CD4-positive, alpha-beta T cell treated with Interleukin-17A for 4 hours (primary cell): ENCODE data around the gene CHD2.

Experiments used
- DNase-seq: peaks from one replicate; pipeline ENCODE4 v3.0.0-alpha.2; 2020; ENCODE audit warnings: mixed read lengths

The CHD2 gene

GRCh38 chr15:92885224-92886041 lies 14.7 kb upstream of the CHD2 start:
- DNase-seq, result no peak

DNA sequence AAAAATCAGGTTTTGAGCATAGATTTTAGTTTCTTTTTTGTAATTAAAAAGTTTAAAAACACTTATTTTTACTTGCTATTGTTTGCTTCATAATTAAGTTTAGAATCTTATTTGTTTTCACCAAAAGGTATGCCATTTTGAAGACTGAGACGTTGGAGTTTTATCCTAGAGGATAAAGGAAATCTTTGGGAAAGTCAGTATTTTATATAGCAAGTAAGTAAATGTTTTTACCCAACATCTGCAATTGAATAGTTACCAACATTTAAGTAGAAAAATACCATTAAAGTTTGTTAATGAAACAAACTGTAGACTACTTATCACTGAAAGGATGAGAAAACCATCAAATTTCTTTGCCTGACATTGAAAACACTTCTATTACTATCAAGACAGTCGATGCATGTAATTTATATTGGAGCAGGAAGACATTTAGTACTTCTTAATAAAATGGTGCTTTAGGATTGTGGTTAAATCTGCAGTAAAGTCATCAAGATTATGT lies 14.0 kb upstream of the CHD2 start:
- no peak for DNase-seq

DNA sequence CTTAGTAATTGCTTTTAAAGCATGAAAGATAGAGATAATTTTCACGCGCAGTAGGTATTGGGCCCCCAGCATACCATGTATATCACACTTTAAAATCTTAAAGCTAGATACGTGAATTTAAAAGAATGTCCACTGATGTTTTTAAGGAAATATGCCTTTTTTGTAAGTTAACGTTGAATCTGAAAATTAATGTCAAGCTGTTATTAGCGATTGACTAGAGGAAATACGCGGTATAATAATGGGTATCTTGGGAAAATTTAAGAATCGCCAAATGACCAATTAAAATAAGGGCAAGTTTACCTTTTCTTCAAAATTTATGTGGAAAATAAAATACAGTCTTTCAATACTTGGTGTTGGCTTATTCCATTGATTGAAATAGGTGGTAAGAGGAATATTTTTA lies 13.3 kb upstream of the CHD2 start:
- DNase-seq, result no peak

DNA sequence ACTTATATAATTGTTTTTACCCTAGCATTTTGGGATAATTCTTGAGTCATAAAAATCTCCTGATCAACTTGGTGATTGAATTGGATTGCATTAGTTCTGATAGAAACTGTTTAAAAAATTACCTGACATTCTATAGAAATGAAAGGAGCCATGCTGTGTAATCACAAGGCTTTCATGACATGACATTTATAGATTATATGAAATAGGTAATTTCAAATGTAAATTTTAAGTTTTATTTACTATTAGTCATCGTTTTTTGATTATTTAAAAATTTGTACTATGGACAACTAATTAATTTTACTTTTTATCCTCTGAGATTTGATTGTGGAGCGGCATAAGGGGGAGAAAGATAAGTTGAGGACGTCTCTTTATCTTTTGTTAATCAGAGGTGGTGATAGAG lies 12.3 kb upstream of the CHD2 start:
- no peak for DNase-seq

- no peak for DNase-seq
Observed at GRCh38 chr15:92889390-92890107, 10.6 kb upstream of the CHD2 start.

DNA sequence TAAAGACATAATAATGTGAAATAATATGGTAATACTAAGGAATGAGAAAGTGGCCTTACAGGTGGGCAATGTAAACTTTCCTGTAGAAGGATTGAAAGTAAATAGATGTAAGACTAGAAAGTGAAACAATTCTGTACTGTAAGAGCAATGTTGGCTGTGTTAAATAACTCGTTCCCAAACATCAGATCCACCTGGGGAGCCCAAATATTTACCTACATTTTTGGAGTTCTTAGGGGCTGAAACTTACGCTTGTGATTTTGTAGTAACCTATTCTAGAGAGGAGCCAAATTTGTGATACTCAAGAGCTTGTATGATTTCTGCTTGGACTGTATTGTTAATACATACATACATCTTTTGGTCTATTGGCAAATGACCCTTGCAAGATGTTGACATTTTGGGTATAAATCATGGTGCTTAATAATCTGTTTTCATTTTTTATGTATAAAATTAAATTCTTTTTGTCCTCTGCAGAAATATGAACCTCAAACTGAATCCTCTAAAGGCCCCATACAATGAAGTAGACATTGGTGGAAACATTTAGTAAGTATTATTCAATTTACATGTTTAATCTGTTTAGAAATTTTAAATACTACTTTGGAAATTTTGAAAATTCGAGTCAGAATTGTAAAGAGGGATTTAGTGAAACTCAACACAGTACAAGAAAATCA lies 8.5 kb upstream of the CHD2 start:
- no peak for DNase-seq

DNA sequence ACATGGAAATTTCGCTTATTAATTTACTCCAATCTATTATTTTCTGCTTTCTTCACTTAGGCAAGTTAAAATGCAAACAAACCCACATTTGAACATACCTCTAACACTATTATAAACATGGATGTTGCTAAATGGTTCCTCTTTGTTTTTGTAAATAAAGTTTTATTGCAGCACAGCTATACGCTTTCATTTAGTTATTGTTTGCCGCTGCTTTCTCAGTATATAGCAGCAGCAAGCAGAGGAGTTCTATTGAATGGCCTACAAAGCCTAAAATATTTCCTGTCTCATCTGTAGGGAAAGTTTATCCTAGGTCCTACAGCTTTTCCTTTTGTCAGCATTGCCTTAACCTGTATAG lies 7.9 kb upstream of the CHD2 start:
- DNase-seq, result no peak

DNA sequence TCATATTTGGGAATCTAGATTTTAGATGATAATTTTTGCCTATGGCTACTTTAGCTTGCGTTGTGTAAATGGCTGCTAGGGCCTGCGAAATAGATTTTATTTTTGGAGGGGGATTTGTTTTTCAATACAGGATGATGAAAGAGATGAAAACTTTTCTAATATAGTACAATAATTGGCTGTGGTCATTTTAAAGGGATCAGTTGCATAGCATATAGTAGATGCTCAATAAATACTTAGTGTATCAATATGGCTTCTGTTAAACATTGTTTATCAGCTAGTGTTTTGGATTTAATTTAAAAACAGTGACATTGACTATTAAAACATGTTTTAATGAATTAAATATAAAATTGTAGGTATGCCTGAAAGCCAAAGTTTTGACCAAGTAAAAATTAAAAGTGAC lies 6.9 kb upstream of the CHD2 start:
- DNase-seq, result no peak

DNA sequence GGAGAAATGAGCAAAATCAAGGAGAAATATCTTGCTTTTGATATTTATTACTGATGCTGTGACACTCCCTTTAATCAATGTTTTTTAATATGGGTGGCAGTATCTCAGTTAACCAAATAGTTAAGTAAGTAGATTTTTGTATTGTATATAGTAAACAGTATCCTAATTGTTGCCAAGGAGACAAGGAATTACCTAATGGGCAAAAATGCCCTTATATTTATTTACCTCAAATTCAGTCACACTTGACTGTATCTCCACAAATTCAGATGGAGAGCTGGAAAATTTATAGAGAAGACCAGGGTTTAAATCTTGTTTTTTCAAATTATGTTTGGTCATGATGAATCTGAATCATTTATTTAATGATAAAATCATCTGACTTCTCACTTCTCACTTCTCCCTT lies 3.6 kb upstream of the CHD2 start:
- no peak for DNase-seq

GRCh38 chr15:92897620-92898019 lies 2.5 kb upstream of the CHD2 start:
- DNase-seq, result no peak

GRCh38 chr15:92898988-92899582 lies 1.0 kb upstream of the CHD2 start:
- DNase-seq, result no peak

DNA sequence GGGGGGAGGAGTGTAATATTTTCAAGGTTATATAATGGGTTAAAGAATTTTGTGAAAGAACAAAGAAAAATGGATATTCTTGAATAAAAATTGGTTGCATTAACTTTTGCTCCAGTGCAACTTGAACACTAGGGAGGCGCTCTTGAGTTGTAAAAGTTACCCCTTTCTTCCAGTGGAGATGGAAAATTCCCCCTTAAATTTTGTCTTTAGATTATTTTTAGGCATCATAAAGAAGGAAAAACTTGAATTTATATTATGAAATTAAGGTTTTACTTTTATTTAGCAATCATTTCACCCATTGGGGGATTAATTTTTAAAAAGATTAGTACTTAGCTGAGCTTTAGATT lies 550 bp upstream of the CHD2 start:
- DNase-seq, result no peak

GRCh38 chr15:92900731-92901071 lies 577 bp downstream of the CHD2 start:
- no peak for DNase-seq

DNA sequence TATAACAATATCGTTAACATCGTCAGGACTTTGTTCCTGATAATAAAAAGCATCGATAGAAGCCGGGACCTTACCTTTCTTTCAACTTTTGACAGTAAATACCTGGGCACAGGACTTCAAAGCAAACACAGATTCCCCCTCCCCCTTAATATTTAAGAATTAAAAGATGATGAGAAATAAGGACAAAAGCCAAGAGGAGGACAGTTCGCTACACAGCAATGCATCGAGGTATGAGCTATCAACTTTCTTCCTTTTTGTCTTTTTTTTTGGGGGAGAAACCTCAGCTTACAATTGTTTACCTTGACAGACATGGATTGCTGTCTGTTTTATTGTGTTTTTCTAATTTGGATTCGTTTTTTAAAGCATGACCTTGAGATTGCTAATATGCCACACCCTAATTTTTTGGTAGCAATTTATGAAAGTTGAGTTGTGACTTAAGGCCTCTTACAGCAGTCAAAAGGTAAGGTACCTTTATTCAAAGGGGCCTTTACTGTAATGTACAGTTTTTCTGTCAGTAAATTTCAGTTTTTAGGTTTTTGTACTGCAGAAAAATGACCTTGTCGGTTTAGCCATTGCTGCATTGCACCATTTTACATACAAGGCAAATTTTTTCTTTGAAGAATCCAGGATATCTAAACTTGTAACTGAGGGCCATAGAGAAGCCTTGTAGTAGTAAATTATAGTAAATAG lies 1.1 kb downstream of the CHD2 start:
- no peak for DNase-seq

DNA sequence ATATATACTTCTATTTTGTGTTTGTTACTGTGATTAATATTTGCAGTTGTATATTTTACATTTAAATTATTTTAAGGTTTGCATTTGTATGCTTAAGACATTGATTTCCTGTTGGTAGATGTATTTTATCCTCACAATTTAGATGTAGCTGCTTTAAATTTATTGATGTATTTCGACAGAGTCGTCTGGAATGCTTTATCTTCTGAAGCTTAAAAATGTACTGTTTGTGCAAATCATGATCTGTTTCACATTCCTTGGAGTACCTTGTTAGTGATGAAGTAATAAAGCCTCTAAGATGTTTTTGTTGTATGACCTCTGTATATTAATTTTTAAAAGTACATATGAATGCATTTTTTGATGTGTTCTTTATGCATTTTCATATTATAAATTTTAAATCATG lies 1.9 kb downstream of the CHD2 start:
- no peak for DNase-seq

DNA sequence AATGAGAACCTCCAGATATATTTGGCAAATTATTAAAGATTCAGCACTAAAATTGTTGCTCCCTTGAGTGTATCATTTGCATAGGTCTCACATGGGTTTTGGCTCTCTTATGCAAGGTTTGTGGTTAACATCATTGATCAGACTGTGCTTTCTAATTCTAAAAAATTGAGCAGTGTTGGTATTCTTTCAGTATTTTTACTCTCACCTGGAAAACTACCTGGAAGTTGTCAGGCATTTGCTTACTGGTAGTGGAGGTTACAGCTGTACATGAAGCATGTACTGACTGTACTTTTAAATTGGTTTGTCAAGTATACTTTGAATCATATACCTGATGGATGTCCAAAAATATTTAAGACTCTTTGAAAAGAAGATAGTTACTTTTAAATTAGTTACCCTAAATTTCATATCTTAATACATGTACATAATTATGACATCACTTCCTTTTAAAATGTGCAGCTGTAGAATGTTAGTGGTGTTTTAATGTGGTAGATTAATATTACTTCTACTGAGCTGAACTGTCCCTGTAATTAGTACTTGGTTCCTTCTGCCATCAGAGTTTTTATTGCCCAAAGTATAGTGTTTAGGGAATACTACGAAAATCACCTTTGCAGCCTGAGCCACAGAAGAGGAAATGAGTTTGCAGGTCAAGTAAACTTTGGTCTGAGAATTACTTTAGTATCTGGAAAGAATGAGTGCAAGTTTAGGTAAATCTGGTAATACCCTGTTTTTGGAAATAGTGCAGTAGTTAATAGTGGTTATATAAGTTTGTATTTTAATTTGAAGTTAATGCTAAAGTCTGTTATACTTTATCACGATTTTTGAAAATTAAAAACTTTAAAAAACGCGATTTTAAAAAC lies 2.8 kb downstream of the CHD2 start:
- no peak for DNase-seq

DNA sequence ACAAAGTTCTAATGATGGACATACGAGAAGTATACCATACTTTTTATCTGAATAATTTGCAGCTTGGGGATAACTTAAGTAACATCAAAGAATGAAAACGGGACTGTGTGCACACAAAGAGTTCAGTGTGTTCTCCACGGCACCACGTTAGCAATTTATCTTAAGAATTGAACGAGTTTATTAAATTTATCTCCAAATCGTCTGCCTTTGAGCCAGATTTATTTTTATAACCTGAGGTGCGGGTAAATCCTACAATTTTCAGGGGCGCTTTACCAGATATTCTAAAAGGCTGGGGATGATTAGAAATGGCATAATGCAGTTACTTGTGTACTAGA lies 3.5 kb downstream of the CHD2 start:
- DNase-seq, result no peak

GRCh38 chr15:92903966-92904721 lies 4.0 kb downstream of the CHD2 start:
- DNase-seq, result peak; percentile 98

DNA sequence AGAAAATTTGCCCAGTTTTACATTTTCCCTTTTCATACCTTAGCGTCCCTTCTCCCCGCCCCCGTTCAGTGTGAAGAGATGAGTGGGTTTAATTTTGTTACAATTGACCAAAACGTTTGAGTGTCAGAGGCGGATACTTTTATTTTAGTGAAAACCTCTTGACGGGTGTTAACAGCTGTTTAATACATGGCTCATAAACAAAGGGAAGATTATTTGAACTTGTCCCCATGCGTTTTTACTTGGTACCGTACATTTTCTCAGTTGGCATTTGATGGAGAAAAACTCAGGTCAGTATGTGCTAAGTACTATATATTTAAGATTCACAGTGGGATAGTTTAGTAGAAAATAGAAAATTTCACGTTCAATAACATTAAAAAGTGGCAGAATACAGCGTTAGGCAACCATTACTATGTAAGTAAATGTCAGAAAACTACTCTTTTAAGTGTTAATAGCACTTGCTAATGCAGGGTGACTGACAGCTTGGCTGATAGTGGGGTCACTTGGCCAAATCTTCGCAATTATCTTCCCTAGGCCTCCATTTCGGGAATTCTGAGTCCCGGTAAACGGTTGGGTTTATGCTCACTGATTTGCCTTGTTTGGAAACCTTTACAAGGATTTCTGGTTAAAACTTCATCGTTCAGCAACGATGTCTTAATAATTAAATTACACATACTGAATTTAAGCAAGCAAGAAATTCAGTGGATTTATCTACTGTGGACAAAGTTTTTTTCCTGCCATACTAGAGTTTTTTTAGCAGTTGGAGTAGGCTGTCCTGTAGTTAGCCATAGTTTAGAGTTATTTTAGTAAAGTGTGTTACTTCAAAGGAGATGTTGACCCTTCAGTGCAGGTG lies 4.8 kb downstream of the CHD2 start:
- DNase-seq, result no peak

DNA sequence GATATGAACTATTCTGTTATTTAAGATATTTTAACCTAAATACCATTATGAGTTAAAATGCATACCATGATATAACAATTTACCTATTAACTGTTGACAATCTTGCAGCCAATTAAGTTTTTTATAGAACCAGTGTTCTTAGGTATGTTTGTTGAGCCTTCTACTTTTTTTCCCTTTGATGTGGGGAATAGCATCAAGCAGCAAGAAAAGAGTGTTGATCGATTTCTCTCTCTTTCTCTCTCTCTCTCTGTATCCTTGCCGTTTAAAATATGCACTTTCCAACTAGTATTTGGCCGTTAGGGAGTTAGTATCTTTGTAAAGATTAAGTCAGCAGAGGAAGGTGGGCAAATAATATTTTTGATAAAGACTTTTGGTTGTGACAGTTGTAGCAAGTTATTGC lies 5.9 kb downstream of the CHD2 start:
- no peak for DNase-seq
